ENCODE data around the gene NEK4.
"Not testable (repeated sequence)": the region's sequence is repeated elsewhere in the genome, so short reads cannot be mapped to it uniquely, and the experiment has no call there.

Gene NEK4

GRCh38 chr3:52777959-52778805 lies 7.4 kb upstream of the NEK4 start:
- no peak for DNase-seq

GRCh38 chr3:52777127-52777958 lies 6.6 kb upstream of the NEK4 start, which contains the start of gene ITIH1:
Gene ITIH1 (plus strand): TSS chr3:52777599. CDS start chr3:52777616, 17 bp downstream.
- no peak for DNase-seq

GRCh38 chr3:52776486-52776885 lies 5.7 kb upstream of the NEK4 start:
- DNase-seq, result not testable (repeated sequence)

GRCh38 chr3:52775877-52776276 lies 5.1 kb upstream of the NEK4 start:
- DNase-seq, result no peak

- DNase-seq, result no peak
These were observed 4.4 kb upstream of the NEK4 start for GRCh38 chr3:52774901-52775864.

GRCh38 chr3:52774066-52774713 lies 3.5 kb upstream of the NEK4 start:
- no peak for DNase-seq

GRCh38 chr3:52773361-52774065 lies 2.8 kb upstream of the NEK4 start:
- DNase-seq, result no peak

- no peak for DNase-seq
These were observed 962 bp upstream of the NEK4 start for GRCh38 chr3:52771702-52772101.

GRCh38 chr3:52771334-52771681 lies 568 bp upstream of the NEK4 start:
- DNase-seq, result no peak

GRCh38 chr3:52769786-52770455 lies 819 bp downstream of the NEK4 start:
- no peak for DNase-seq

- no peak for DNase-seq
These were observed 7.3 kb downstream of the NEK4 start for GRCh38 chr3:52763466-52763865.

- DNase-seq, result no peak
These were observed 14.6 kb downstream of the NEK4 start for GRCh38 chr3:52756141-52756540.

- DNase-seq, result no peak
These were observed 16.4 kb downstream of the NEK4 start for GRCh38 chr3:52754373-52754772.

GRCh38 chr3:52752045-52752660 lies 18.6 kb downstream of the NEK4 start:
- DNase-seq, result no peak

- DNase-seq, result no peak
These were observed 27.0 kb downstream of the NEK4 start for GRCh38 chr3:52743721-52744120.

GRCh38 chr3:52743152-52743551 lies 27.6 kb downstream of the NEK4 start:
- no peak for DNase-seq

- no peak for DNase-seq
These were observed 28.2 kb downstream of the NEK4 start for GRCh38 chr3:52742418-52743041.

GRCh38 chr3:52739730-52740129 lies 31.0 kb downstream of the NEK4 start:
- no peak for DNase-seq

- no peak for DNase-seq
These were observed 37.4 kb downstream of the NEK4 start for GRCh38 chr3:52733256-52733891.

- no peak for DNase-seq
These were observed 39.1 kb downstream of the NEK4 start for GRCh38 chr3:52731590-52731989.
